ENCODE measurements around the gene PRRX1.

DNA sequence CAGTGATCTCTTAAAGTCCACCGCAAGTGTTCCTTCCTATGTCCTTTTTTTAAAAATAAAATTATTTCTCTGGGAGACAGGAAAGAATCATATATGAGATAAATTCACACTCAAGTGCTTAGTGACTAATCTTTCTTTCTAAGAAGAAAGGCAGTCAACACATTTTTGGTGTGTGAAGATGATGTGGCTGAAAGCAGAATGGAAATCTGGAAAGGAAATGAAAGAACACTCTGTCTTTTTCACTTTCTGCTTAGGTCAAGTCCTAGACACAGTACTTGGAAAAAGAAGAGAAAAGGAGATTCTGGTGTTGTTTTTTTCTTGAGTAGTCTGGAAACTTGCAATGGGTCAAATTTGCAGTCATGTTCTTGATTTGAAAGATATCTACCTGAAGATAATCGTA lies 45.5 kb upstream of the PRRX1 start:
- TF ChIP-seq CTCF (conservative IDR thresholded peaks at IDR 0.05) (no peak), ZFX (IDR thresholded peaks at IDR 0.05) (no peak)
